Gastrocnemius medialis (tissue), 4 donors: ENCODE data around the gene VCPKMT.

Source experiments
- CTCF ChIP-seq, 5 experiments: fragments of 450-650 bp in 3 of 5; fragments of 200-600 bp in 2 of 5; sonication (generic) in 2 of 5; IDR thresholded peaks in 4 of 5; conservative IDR thresholded peaks in 1 of 5; 1 replicate in 4 of 5; 2 replicates in 1 of 5; pipeline ENCODE4 v1.5.1; 2016 to 2019; ENCODE audit warnings: antibody characterized with exemption in 5 of 5, mild to moderate bottlenecking in 3 of 5, moderate library complexity in 3 of 5
- POLR2A ChIP-seq, 2 donors: fragments of 450-650 bp; IDR thresholded peaks; one replicate each; pipeline ENCODE4 v1.6.1; 2017; ENCODE audit warnings: antibody characterized with exemption in 2 of 2, mild to moderate bottlenecking in 2 of 2, moderate library complexity in 2 of 2

- no peak for TF ChIP-seq CTCF (IDR thresholded peaks at IDR 0.05 in 4 of 5, conservative IDR thresholded peaks at IDR 0.05 in 1 of 5)
- no peak for TF ChIP-seq POLR2A (IDR thresholded peaks at IDR 0.05)
These were observed 22.8 kb upstream of the VCPKMT start for GRCh38 chr14:50139192-50139591.
